ENCODE results near the gene RRM2. TPM values are rescaled to one million over a fixed set of nuclear protein-coding genes. Genes with fewer than 3 reads are reported as not detected.

The RRM2 gene
- total RNA-seq, 1 experiment from 2014 or later: 129 TPM

- H3K9me3 Mint-ChIP-seq: no peaks in the 10 kb centered on the region
- no peaks in the 10 kb centered on the region for H3K36me3 Mint-ChIP-seq
- TF ChIP-seq ATF6 (CRISPR knock-in tag; IDR thresholded peaks at IDR 0.05) (no peak), ZBTB21 (CRISPR knock-in tag; IDR thresholded peaks at IDR 0.05; ENCODE audit: borderline replicate concordance) (no peak), USF1 (CRISPR knock-in tag; IDR thresholded peaks at IDR 0.05) (no peak), ZNF121 (CRISPR knock-in tag; IDR thresholded peaks at IDR 0.05) (0 out of 2 replicates have a peak, but pooled peaks have one; percentile 28), IRF2 (CRISPR knock-in tag; IDR thresholded peaks at IDR 0.05; ENCODE audit: borderline replicate concordance, low read depth) (no peak), CBFB (CRISPR knock-in tag; IDR thresholded peaks at IDR 0.05; ENCODE audit: low read depth) (no peak)
- ChIA-PET CTCF (interaction anchor here (0.6 to 0.7 kb wide), 3 partner anchors 8 to 266 kb away, joined by 3 to 4 read pairs (median 3); no protein-coding TSS in a partner anchor), POLR2A (no interaction called here)
- H3K27me3 Mint-ChIP-seq (ENCODE audit: low read depth): no peaks in the 10 kb centered on the region; the same call in 1 of the 2 replicates
- H3K27ac Mint-ChIP-seq: no peak overlapping the region
- peaks cover 15% of the 10 kb centered on the region for H3K4me1 Mint-ChIP-seq
- ATAC-seq (no peak), DNase-seq (ENCODE audit: low spot score) (no peak)
- no peak overlapping the region for H3K4me3 Mint-ChIP-seq
Observed at GRCh38 chr2:10169053-10169578, 46.6 kb downstream of the RRM2 start.

GRCh38 chr2:10169581-10169980, 47.0 kb downstream of the RRM2 start:
- TF ChIP-seq NFATC4 (CRISPR knock-in tag; IDR thresholded peaks at IDR 0.05) (no peak), FOXP1 (CRISPR knock-in tag; IDR thresholded peaks at IDR 0.05; ENCODE audit: borderline replicate concordance) (no peak), GRHL2 (CRISPR knock-in tag; IDR thresholded peaks at IDR 0.05; ENCODE audit: insufficient replicate concordance, severe bottlenecking) (no peak), ELF4 (CRISPR knock-in tag; IDR thresholded peaks at IDR 0.05; ENCODE audit: low read depth) (no peak), ZNF423 (CRISPR knock-in tag; IDR thresholded peaks at IDR 0.05) (no peak), STAT6 (CRISPR knock-in tag; conservative IDR thresholded peaks at IDR 0.05; ENCODE audit: low read depth) (no peak), ZMAT4 (CRISPR knock-in tag; IDR thresholded peaks at IDR 0.05) (no peak), ZBTB21 (CRISPR knock-in tag; IDR thresholded peaks at IDR 0.05; ENCODE audit: borderline replicate concordance) (no peak), TCF7 (CRISPR knock-in tag; IDR thresholded peaks at IDR 0.05; ENCODE audit: low read depth) (no peak), FOXP4 (CRISPR knock-in tag; IDR thresholded peaks at IDR 0.05) (no peak), NR3C1 (CRISPR knock-in tag; conservative IDR thresholded peaks at IDR 0.05; ENCODE audit: low read depth) (no peak), PRRX2 (CRISPR knock-in tag; IDR thresholded peaks at IDR 0.05) (no peak), ZNF263 (CRISPR knock-in tag; IDR thresholded peaks at IDR 0.05; ENCODE audit: low read depth) (no peak), JAZF1 (CRISPR knock-in tag; IDR thresholded peaks at IDR 0.05) (no peak), ZSCAN18 (CRISPR knock-in tag; IDR thresholded peaks at IDR 0.05) (no peak), MAX (CRISPR knock-in tag; IDR thresholded peaks at IDR 0.05) (no peak), USF1 (CRISPR knock-in tag; IDR thresholded peaks at IDR 0.05) (no peak), E2F4 (CRISPR knock-in tag; IDR thresholded peaks at IDR 0.05; ENCODE audit: borderline replicate concordance, low read depth) (no peak)
- Mint-ChIP-seq H3K27me3 (ENCODE audit: low read depth) (no peaks in the 10 kb centered on the region; the same call in 1 of the 2 replicates), H3K36me3 (no peaks in the 10 kb centered on the region), H3K27ac (no peak overlapping the region), H3K9me3 (no peaks in the 10 kb centered on the region), H3K4me1 (peaks cover 15% of the 10 kb centered on the region), H3K4me3 (no peak overlapping the region)
- ChIA-PET CTCF (interaction anchor here (0.6 kb wide), 1 partner anchor 265 kb away, joined by 3 read pairs; no protein-coding TSS in a partner anchor), POLR2A (no interaction called here)
- ATAC-seq (no peak), DNase-seq (ENCODE audit: low spot score) (no peak)

All from WTC11 (cell line).